RWPE2 (cell line): Measurements from ENCODE around the gene KCNAB1.

Experiments
- ATAC-seq: fragments of 200-7000 bp; cut with Tn5 transposase; 3 replicates; pipeline ENCODE4 v1.9.1; 2021; ENCODE audit warnings: low read depth
- DNase-seq: peaks from one replicate; pipeline ENCODE4 v3.0.0-alpha.2; 2020; ENCODE audit warnings: low spot score
- H3K27ac ChIP-seq: fragments of 450-650 bp; 2 replicates; pipeline ENCODE4 v1.5.1; 2017; ENCODE audit warnings: mild to moderate bottlenecking; ENCODE audit not compliant: poor library complexity, severe bottlenecking
- H3K27me3 ChIP-seq: fragments of 250-450 bp; sonication (Bioruptor Pico); 2 replicates; pipeline ENCODE4 v1.5.1; 2021; ENCODE audit warnings: mild to moderate bottlenecking, moderate library complexity; ENCODE audit not compliant: insufficient read depth, poor library complexity, severe bottlenecking
- H3K36me3 ChIP-seq: fragments of 250-450 bp; sonication (Bioruptor Pico); 2 replicates; pipeline ENCODE4 v1.5.1; 2020; ENCODE audit warnings: low read depth, mild to moderate bottlenecking, moderate library complexity
- H3K4me1 ChIP-seq: fragments of 250-450 bp; sonication (Bioruptor Pico); 2 replicates; pipeline ENCODE4 v1.5.1; 2021; ENCODE audit warnings: mild to moderate bottlenecking, moderate library complexity; ENCODE audit not compliant: insufficient read depth, poor library complexity, severe bottlenecking
- H3K4me3 ChIP-seq: fragments of 250-450 bp; sonication (Bioruptor Pico); 2 replicates; pipeline ENCODE4 v1.5.1; 2021; ENCODE audit warnings: mild to moderate bottlenecking, moderate library complexity; ENCODE audit not compliant: severe bottlenecking
- H3K9me3 ChIP-seq: fragments of 250-450 bp; sonication (Bioruptor Pico); 2 replicates; pipeline ENCODE4 v1.5.1; 2021; ENCODE audit warnings: mild to moderate bottlenecking, moderate library complexity; ENCODE audit not compliant: severe bottlenecking
- TF ChIP-seq, protein P1 (sequence below): fragments of 450-650 bp; IDR thresholded peaks from one replicate; pipeline ENCODE4 v1.5.1; 2017; ENCODE audit warnings: mild to moderate bottlenecking, moderate library complexity; ENCODE audit not compliant: poor library complexity, severe bottlenecking

The KCNAB1 gene

DNA sequence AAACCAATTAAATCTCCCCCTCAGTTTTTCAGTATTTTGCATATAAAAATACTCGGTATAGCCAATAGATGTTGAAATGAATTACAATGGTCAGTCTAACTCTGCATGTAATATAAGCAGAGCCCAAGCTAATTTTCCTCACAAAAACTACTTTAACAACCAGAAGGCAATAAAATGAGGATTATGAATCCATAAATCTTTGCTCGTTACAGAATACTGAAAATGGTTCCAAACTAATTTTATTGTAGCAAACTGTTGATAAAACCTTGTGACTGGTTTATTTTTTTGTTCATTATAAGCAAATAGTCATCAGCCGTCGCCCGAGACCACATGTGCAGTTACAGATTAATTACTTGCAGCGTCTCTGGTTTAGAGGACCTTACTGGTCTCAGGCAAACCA is 251.3 kb downstream of the KCNAB1 start:
- H3K27me3 ChIP-seq, result no peaks in the 10 kb centered on the region
- H3K4me3 ChIP-seq, result no peak overlapping the region
- TF ChIP-seq, protein P1, sequence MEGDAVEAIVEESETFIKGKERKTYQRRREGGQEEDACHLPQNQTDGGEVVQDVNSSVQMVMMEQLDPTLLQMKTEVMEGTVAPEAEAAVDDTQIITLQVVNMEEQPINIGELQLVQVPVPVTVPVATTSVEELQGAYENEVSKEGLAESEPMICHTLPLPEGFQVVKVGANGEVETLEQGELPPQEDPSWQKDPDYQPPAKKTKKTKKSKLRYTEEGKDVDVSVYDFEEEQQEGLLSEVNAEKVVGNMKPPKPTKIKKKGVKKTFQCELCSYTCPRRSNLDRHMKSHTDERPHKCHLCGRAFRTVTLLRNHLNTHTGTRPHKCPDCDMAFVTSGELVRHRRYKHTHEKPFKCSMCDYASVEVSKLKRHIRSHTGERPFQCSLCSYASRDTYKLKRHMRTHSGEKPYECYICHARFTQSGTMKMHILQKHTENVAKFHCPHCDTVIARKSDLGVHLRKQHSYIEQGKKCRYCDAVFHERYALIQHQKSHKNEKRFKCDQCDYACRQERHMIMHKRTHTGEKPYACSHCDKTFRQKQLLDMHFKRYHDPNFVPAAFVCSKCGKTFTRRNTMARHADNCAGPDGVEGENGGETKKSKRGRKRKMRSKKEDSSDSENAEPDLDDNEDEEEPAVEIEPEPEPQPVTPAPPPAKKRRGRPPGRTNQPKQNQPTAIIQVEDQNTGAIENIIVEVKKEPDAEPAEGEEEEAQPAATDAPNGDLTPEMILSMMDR, result no peak
- no peak overlapping the region for H3K27ac ChIP-seq
- no peaks in the 10 kb centered on the region for H3K36me3 ChIP-seq
- H3K9me3 ChIP-seq, result no peaks in the 10 kb centered on the region
- ATAC-seq (no peak), DNase-seq (no peak)
- no peaks in the 10 kb centered on the region for H3K4me1 ChIP-seq

DNA sequence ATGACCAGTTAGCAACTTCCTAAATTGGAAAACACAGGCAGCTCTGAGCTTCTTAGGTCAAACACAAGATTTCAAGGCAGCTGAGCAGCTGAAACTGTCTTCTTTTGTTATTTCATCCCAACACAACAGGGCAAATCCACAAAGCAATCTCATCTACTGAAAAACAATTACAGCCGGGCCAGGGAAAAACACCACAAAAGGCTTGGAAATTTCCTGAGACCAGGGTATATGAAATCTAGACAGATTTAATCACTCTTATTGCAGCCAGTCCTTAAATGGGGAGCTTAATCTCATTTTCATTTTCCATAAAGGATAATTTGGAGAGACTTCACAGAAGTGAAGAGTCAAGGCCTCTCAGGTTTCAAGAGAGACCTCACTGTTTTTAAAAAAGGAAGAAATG is 252.7 kb downstream of the KCNAB1 start:
- no peaks in the 10 kb centered on the region for H3K36me3 ChIP-seq
- ATAC-seq, result no peak
- H3K4me3 ChIP-seq, result no peak overlapping the region
- H3K9me3 ChIP-seq, result no peaks in the 10 kb centered on the region
- H3K27ac ChIP-seq, result no peak overlapping the region
- no peaks in the 10 kb centered on the region for H3K27me3 ChIP-seq
- no peaks in the 10 kb centered on the region for H3K4me1 ChIP-seq
- no peak for DNase-seq
- TF ChIP-seq, protein P1, result no peak

DNA sequence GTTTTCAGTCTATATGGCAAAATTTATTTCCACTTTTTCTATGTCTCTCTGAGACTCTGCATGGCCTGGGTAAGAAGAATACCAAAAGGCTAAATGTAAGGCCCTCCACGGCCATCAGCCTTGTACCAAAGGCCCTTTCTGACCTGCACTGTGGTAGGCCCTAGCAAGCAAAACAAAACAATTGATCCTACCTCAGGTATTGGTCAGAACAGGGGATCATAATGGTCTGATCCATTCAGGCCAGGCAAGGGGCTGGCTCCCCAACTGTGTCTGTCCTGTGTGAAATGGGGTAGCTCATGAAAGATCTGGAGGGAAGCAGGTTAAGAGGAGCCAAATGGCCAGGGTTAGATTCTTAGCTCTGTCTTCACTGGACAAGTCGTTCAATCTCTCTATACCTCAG is 253.3 kb downstream of the KCNAB1 start:
- Histone ChIP-seq H3K36me3 (no peaks in the 10 kb centered on the region), H3K27me3 (no peaks in the 10 kb centered on the region), H3K4me1 (no peaks in the 10 kb centered on the region), H3K27ac (no peak overlapping the region), H3K9me3 (no peaks in the 10 kb centered on the region), H3K4me3 (no peak overlapping the region)
- no peak for ATAC-seq
- TF ChIP-seq, protein P1, result no peak
- no peak for DNase-seq

DNA sequence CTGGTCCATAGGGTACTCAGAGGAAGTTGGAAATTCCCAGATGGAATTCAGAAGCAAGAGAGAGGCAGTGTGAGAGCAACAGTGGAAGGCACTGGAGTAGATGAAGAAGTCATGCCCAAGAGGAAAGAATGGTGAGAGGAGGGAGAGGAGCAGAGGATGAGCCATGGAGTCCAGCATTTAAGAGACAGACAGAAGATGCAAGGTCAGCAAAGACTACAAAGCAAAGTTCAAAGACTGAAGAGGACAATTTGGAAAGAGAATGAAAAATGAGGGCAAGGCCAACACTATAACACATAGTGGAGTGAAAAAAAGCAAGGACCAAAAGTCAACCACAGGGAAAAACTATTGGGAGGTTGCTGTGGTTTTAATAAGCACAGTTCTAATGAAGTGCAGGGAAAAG is 255.8 kb downstream of the KCNAB1 start:
- TF ChIP-seq, protein P1, result no peak
- Histone ChIP-seq H3K4me3 (no peak overlapping the region), H3K36me3 (no peaks in the 10 kb centered on the region), H3K27me3 (no peaks in the 10 kb centered on the region), H3K4me1 (no peaks in the 10 kb centered on the region), H3K27ac (no peak overlapping the region), H3K9me3 (no peaks in the 10 kb centered on the region)
- ATAC-seq, result no peak
- DNase-seq, result no peak

DNA sequence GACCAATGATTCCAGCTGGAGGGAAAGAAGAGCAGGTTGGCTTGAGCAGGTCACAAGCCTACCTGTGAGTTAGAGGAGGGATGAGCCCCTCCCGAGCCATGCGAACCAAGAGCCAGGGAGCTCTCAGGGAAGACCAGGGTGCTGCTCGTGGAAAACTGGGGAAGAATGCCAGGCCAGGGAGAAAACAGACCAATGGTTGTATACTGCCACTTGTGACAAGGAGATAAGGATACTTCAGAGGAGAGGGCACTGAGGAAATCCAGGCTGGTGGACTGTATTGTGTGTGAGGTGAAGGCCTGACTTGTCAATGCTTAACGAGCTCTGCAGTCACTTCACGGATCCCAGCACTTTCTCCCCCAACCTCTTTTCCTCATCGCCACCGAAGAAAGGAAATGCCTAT is 256.9 kb downstream of the KCNAB1 start:
- no peak for DNase-seq
- Histone ChIP-seq H3K4me3 (no peak overlapping the region), H3K4me1 (no peaks in the 10 kb centered on the region), H3K36me3 (no peaks in the 10 kb centered on the region), H3K27me3 (no peaks in the 10 kb centered on the region), H3K9me3 (no peaks in the 10 kb centered on the region), H3K27ac (no peak overlapping the region)
- no peak for ATAC-seq
- TF ChIP-seq, protein P1, result no peak
